HG03103 (cell line): ENCODE results near the gene PPAT.

ENCODE experiments used
- ATAC-seq: cut with Tn5 transposase; IDR thresholded peaks from one replicate; pipeline ENCODE4 v1.9.1; 2021; ENCODE audit warnings: low read depth; ENCODE audit not compliant: unreplicated experiment

The PPAT gene

GRCh38 chr4:56438766-56439165, 3.4 kb upstream of the PPAT start:
- no peak for ATAC-seq

- peak; percentile 11 for ATAC-seq
Observed at GRCh38 chr4:56434599-56435139, 746 bp downstream of the PPAT start.

GRCh38 chr4:56433280-56433679, 2.1 kb downstream of the PPAT start:
- ATAC-seq = no peak

- no peak for ATAC-seq
Observed at GRCh38 chr4:56430203-56430602, 5.2 kb downstream of the PPAT start.

GRCh38 chr4:56427179-56427578, 8.2 kb downstream of the PPAT start:
- no peak for ATAC-seq

- peak; percentile 73 for ATAC-seq
Observed at GRCh38 chr4:56426273-56426672, 9.1 kb downstream of the PPAT start.

GRCh38 chr4:56425518-56425917, 9.9 kb downstream of the PPAT start:
- ATAC-seq = no peak

GRCh38 chr4:56424697-56425514, 10.5 kb downstream of the PPAT start:
- no peak for ATAC-seq

- no peak for ATAC-seq
Observed at GRCh38 chr4:56424176-56424575, 11.2 kb downstream of the PPAT start.

GRCh38 chr4:56417396-56417795, 18.0 kb downstream of the PPAT start:
- no peak for ATAC-seq

- no peak for ATAC-seq
Observed at GRCh38 chr4:56416349-56416748, 19.1 kb downstream of the PPAT start.

GRCh38 chr4:56414135-56414670, 21.2 kb downstream of the PPAT start:
- no peak for ATAC-seq

- no peak for ATAC-seq
Observed at GRCh38 chr4:56410247-56411062, 25.0 kb downstream of the PPAT start.

- ATAC-seq = no peak
Observed at GRCh38 chr4:56409511-56410090, 25.8 kb downstream of the PPAT start.

GRCh38 chr4:56408978-56409377, 26.4 kb downstream of the PPAT start:
- no peak for ATAC-seq

- no peak for ATAC-seq
Observed at GRCh38 chr4:56406151-56406550, 29.3 kb downstream of the PPAT start.

- ATAC-seq = no peak
Observed at GRCh38 chr4:56405016-56405415, 30.4 kb downstream of the PPAT start.

GRCh38 chr4:56400560-56400959, 34.9 kb downstream of the PPAT start:
- ATAC-seq = no peak

GRCh38 chr4:56391270-56391669, 44.1 kb downstream of the PPAT start:
- no peak for ATAC-seq

- ATAC-seq = no peak
Observed at GRCh38 chr4:56389558-56389957, 45.9 kb downstream of the PPAT start.

GRCh38 chr4:56388306-56388705, 47.1 kb downstream of the PPAT start:
- no peak for ATAC-seq
